Measurements from ENCODE around the gene BRWD1.

BRWD1 gene

DNA sequence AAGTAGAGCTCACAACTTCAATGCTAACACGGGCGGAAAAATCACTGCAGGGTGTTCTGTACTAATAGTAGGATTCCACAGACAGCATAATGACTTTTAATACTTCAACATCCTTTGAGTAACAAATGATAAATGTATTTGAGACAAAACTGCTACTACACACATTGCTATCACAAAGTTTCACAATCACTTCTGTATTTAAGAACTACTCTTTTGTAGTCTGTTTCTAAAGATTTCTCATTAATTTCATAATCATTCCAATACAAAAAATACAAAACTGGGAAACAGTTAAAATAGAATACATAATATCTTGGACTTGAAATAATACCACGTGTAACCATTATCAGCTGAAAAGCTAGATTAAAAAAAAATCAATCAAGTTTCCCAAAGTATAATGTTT lies 32.8 kb upstream of the BRWD1 start:
- no peak for DNase-seq
- Histone ChIP-seq H3K36me3 (peaks cover 69% of the 10 kb centered on the region), H3K4me3 (ENCODE audit: low read depth, low read length) (peak overlapping the region; percentile 100), H3K27me3 (ENCODE audit: insufficient read depth, low read depth, severe bottlenecking) (no peaks in the 10 kb centered on the region), H3K9me3 (ENCODE audit: severe bottlenecking) (no peaks in the 10 kb centered on the region), H3K27ac (no peak overlapping the region)
- TF ChIP-seq, protein P1, sequence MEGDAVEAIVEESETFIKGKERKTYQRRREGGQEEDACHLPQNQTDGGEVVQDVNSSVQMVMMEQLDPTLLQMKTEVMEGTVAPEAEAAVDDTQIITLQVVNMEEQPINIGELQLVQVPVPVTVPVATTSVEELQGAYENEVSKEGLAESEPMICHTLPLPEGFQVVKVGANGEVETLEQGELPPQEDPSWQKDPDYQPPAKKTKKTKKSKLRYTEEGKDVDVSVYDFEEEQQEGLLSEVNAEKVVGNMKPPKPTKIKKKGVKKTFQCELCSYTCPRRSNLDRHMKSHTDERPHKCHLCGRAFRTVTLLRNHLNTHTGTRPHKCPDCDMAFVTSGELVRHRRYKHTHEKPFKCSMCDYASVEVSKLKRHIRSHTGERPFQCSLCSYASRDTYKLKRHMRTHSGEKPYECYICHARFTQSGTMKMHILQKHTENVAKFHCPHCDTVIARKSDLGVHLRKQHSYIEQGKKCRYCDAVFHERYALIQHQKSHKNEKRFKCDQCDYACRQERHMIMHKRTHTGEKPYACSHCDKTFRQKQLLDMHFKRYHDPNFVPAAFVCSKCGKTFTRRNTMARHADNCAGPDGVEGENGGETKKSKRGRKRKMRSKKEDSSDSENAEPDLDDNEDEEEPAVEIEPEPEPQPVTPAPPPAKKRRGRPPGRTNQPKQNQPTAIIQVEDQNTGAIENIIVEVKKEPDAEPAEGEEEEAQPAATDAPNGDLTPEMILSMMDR (IDR thresholded peaks at IDR 0.05; ENCODE audit: low read depth, low read length): no peak

DNA sequence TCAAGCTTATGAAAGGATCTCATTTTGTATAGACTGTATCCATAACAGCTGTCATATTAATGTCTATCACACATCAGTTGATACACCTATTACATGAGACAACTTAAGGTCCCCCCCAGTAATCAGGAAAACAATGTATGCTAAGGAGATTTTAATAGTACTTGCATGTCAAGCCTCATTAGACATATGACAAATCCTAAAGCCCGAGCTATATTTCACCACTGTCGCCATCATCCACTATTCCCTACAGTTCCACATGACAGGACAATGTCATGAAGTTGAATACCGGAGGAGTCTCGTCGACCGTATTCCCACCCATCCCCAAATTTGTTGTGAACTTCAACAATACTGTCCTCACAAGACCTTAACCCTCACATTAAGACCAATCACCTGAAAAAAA lies 32.0 kb upstream of the BRWD1 start:
- DNase-seq: no peak
- Histone ChIP-seq H3K9me3 (ENCODE audit: severe bottlenecking) (no peaks in the 10 kb centered on the region), H3K27ac (no peak overlapping the region), H3K27me3 (ENCODE audit: insufficient read depth, low read depth, severe bottlenecking) (no peaks in the 10 kb centered on the region), H3K4me3 (ENCODE audit: low read depth, low read length) (peak overlapping the region; percentile 100), H3K36me3 (peaks cover 74% of the 10 kb centered on the region)
- TF ChIP-seq, protein P1 (IDR thresholded peaks at IDR 0.05; ENCODE audit: low read depth, low read length): no peak

DNA sequence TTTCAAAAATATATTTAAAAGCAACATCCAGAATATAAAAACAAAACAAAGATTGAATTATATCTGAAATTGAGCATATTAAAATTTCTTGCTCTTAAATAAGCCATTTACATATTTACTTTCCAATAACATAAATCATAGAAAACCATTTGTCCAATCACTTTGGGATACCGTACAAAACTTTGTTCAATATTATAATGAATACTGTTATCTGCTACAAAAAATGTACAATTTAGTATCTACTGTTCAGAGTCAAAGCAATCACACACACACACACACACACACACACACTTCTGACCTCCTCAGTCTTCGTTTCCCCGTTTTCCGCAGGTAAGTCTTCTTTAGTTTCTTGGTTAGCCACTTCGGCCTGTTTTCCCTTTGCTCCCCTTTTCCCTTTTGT lies 31.4 kb upstream of the BRWD1 start:
- Histone ChIP-seq H3K36me3 (peaks cover 74% of the 10 kb centered on the region), H3K27ac (no peak overlapping the region), H3K9me3 (ENCODE audit: severe bottlenecking) (no peaks in the 10 kb centered on the region), H3K4me3 (ENCODE audit: low read depth, low read length) (no peak overlapping the region), H3K27me3 (ENCODE audit: insufficient read depth, low read depth, severe bottlenecking) (no peaks in the 10 kb centered on the region)
- no peak for DNase-seq
- TF ChIP-seq, protein P1 (IDR thresholded peaks at IDR 0.05; ENCODE audit: low read depth, low read length): no peak

DNA sequence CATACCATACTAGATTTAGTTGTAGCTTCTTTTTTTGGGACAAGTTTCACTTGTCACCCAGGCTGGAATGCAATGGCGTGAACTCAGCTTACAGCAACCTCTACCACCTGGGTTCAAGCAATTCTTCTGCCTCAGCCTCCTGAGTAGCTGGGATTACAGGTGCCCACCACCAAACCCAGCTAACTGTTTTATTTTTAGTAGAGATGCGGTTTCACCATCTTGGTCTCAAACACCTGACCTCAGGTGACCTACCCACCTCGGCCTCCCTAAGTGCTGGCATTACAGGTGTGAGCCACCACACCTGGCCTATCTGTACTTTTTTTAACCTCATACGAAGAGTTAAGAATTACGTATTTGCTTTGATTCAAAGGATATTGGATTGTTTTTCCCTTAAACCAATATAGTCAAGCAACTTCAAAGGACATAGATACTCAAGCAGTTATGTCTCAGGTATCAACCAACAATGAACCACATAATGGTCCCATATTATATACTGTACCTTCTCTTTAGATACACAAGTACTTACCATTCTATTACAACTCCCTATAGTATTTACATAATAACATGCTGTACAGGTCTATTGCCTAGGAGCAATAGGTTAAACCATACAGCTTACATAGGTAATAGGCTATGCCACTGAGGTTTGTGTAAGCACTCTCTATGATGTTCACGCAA lies 28.0 kb upstream of the BRWD1 start:
- H3K36me3 ChIP-seq: peaks cover 53% of the 10 kb centered on the region
- no peak for DNase-seq
- H3K27ac ChIP-seq: peak overlapping the region; percentile 68

DNA sequence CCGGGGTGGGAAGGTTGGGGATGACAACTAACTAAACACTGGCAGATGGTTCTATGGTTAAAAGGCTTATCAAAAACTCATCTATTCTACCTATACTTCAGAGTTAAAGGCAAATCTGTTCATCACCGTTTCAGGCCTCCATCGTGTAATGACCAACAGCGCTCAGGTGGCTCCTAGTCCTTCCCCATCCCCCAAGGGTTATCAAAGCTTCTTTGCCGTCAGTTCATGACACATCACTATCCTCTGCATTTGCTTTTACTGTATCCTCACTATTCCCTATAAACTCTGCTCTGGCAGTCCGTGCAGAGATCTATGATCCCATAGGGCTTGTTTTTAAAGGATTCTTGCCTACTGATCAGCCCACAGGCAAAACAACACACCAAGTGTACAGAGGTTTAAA lies 27.3 kb upstream of the BRWD1 start:
- peak; percentile 55 for DNase-seq
- Histone ChIP-seq H3K9me3 (ENCODE audit: severe bottlenecking) (no peaks in the 10 kb centered on the region), H3K27ac (peak overlapping the region; percentile 68), H3K27me3 (ENCODE audit: insufficient read depth, low read depth, severe bottlenecking) (no peaks in the 10 kb centered on the region), H3K4me3 (ENCODE audit: low read depth, low read length) (no peak overlapping the region), H3K36me3 (peaks cover 46% of the 10 kb centered on the region)
- TF ChIP-seq, protein P1 (IDR thresholded peaks at IDR 0.05; ENCODE audit: low read depth, low read length): no peak

More for the DNA sequence above, 28.0 kb upstream of the BRWD1 start:
- no peak overlapping the region for H3K4me3 ChIP-seq (ENCODE audit: low read depth, low read length)
- H3K27me3 ChIP-seq (ENCODE audit: insufficient read depth, low read depth, severe bottlenecking): no peaks in the 10 kb centered on the region
- H3K9me3 ChIP-seq (ENCODE audit: severe bottlenecking): no peaks in the 10 kb centered on the region
- TF ChIP-seq, protein P1 (IDR thresholded peaks at IDR 0.05; ENCODE audit: low read depth, low read length): no peak

DNA sequence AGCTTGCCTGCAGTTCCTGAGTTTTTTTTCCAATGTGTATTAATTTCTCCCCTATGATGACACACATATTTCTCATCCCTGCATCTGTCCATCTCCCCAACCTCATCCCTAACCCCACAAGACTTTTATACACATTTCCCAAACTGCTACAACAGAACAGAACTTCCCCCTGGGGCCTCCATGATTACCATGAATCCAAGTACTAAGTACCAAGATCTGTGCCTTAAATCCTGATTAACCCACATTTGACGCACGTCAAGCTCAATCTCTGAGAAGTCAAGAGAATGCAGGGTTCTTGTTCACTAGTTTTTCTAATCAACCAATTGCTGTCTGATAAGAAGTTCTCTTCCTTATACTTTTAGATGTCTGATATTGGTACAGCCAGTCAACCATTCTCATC lies 25.8 kb upstream of the BRWD1 start:
- Histone ChIP-seq H3K27ac (peak overlapping the region; percentile 68), H3K27me3 (ENCODE audit: insufficient read depth, low read depth, severe bottlenecking) (no peaks in the 10 kb centered on the region), H3K4me3 (ENCODE audit: low read depth, low read length) (no peak overlapping the region), H3K9me3 (ENCODE audit: severe bottlenecking) (no peaks in the 10 kb centered on the region), H3K36me3 (peaks cover 32% of the 10 kb centered on the region)
- TF ChIP-seq, protein P1 (IDR thresholded peaks at IDR 0.05; ENCODE audit: low read depth, low read length): no peak
- peak; percentile 68 for DNase-seq
